Activated CD4-positive, alpha-beta T cell treated with anti-CD3 and anti-CD28 coated beads, Interleukin-2, amount 50 U/mL, for 16 hours (primary cell): Measurements from ENCODE around the gene MPHOSPH9.

Source experiments
- DNase-seq: peaks from one replicate; pipeline ENCODE4 v3.0.0-alpha.2; 2020

Gene MPHOSPH9

GRCh38 chr12:123148655-123149054, 84.3 kb downstream of the MPHOSPH9 start:
- no peak for DNase-seq

GRCh38 chr12:123148223-123148622, 84.7 kb downstream of the MPHOSPH9 start:
- no peak for DNase-seq

GRCh38 chr12:123145211-123145610, 87.7 kb downstream of the MPHOSPH9 start:
- DNase-seq, result no peak

DNA sequence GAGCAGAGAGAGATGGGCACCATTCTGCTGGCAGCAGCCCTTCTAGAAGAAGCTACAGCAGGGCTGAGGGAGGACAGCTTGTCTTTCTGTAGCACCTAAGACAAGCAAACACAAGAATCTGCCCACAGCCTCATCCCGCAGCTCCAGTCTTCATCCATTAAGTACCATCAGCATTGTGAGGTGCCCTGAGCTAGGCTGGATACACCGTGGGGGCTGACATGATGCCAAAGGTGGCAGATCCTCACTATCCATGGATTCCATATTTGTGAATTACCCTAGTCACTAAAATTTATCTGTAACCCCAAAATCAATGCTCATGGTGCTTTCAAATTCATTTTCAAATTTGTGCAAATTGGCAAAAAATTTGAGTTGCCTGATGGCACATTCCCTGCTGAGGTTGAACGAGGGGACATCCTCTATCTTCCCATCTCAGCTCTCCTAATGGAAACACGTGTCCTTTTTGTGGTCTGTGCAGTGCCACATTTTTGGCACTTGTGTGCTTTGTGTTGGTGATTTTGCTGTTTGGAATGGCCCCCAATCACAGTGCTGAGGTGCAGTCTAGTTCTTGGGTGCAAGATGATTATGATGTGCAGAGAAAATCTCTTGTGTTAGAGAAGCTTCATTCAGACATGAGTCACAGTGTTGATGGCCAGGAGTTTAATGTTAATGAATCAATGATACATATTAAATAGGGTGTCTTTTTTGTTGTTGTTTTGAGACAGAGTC, 89.0 kb downstream of the MPHOSPH9 start:
- no peak for DNase-seq

DNA sequence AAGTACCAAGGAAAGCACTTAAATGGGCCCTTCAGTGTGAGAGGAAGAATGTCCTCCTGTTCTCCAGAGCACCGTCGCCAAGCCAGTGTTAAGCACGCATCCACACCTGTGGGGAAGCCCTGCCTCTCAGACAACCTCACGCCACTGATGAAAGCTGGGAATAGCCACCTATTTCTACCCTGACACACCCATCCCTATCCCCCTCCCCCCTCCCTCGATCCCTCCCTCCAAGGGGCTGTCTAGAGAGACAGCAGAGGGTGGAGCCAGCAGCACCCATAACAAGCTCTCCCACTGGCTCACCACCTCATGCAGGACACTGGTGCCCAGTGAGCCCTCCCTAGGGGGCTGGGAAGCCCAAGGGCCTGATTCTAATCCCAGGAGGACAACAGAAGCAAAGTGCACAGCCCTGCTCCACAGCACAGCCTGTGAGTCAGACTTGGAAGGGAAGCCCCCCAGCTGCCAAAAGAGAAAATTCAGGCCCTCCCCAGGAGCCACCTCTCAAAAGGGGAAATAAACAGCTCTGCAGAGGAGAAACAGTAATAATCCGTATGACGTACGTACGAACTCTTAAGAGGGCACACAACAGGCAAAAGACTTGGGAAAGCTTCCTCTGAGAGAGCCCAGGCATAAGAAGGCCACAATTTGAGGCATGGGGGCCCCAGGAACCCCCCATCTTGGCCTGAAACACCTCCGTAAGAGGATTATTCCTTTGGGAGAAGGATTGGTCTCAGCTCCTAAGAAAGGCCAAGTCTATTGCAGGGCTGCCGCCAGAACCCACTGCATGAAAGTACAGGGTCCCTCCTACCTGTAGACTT, 89.8 kb downstream of the MPHOSPH9 start:
- no peak for DNase-seq

GRCh38 chr12:123142518-123142840, 90.5 kb downstream of the MPHOSPH9 start:
- DNase-seq, result no peak

GRCh38 chr12:123141615-123142517, 91.1 kb downstream of the MPHOSPH9 start:
- DNase-seq, result no peak

DNA sequence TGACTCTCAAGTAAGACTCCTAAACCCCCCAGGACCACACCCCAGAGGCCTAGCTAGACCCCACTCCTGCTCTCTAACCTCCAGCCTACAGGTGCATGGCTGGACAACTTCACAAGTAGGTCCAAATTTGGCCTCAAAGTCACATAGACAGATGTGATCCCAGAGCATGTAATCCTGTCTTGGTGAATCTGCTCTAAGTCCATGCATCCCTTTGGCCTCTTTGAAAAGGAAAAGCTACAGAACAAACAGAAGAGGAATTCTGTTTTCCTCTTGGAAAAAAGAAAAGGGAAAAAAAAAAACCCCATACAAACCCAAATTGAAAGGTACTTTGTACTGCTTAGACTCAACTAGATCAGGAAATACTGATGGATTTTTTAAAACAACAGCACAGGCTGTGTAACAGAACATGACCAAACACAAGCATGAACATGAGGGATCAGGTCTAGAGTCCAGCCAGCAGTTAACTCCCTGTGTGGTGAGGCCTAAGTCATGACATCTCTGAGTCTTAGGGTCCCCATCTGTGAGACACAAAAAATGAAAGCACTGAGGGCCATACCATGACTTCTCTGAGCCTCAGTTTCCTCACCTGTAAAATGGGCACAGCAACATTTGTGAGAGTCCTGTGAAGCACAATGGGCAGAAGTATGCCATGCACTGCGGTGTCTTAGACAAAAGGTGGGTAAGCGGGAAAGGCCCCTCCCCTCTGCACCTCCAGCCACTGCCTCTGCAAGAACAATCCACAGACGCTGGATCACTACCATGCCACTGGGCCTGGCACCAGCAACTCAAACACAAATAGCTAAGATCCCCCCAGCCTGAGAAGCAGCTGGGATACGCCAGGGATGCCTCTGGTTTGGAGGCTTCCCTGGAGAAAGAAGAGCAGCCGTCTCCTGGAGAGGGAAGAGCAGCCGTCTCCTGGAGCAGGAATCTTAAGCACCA, 92.0 kb downstream of the MPHOSPH9 start:
- DNase-seq, result no peak

DNA sequence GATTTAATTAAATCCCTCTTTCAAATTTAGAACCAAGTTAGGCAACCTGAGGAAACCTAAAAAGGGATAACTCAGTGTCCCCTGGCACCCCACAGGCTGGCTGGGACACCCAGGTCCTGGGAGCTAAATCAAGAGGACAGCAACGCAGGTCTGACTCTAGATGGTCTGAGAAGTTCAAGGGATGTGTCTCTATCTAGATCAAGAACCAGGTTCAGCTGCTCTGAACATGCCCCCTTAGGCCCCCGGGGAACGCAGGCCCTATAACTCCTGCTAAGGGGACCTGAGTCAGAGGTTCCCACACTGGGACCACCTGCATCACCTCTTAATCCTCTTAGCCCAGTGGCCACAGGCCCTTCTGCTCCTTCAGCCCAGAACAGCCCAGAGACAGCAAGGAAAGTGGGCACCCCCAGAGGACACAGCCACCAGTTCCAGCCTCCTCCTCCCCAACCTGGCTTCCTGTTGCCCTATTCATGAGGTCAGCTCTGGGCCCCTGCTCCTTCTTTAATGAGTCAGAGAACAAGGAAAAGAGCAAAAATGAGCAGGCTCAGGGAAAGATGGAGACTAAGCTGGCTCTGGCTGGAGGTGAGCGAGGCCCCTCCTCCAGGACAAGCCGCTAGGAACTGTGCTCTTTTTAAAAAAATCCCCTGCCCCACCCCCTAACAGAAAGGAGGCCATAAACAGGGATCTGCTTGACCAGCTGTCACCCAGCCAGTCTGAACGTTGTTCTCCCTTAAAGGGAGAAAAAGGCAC, 92.8 kb downstream of the MPHOSPH9 start:
- no peak for DNase-seq

DNA sequence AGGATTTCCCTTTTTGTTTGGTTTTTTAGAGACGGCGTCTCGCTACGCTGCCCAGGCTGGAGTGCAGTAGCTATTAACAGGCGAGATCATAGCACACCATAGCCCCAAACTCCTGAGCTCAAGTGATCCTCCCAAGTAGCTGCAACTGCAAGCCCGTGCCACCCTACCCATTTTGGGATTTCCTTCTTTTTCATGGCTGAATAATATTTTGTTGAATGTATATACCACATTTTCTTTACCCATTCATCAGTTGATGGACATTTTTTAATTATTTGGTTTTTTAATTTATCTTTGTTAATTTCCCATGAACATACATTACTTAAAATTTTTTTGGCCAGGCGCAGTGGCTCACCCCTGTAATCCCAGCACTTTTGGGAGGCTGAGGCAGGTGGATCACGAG, 97.3 kb downstream of the MPHOSPH9 start:
- no peak for DNase-seq

DNA sequence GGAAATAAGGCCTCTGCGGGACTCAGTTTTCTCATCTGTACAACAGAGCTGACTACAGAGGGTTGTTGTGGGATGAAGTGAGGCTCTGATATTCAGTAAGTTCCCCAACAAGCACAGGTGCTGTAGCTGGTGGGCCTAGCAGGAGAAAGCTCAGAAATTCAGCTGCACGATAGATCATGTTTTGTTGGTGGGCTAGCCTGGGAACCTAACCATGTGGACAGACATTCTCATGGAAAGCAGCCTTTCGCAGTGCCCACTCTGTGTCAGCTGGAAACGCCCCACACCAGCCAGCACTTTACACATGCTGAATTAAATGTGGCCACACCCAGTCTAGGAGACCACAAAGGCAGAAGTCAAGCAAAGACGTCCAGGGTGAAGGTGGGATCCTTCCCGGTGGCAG, 98.1 kb downstream of the MPHOSPH9 start:
- no peak for DNase-seq

- no peak for DNase-seq
Measured at GRCh38 chr12:123134271-123134671, 98.7 kb downstream of the MPHOSPH9 start.

- no peak for DNase-seq
Measured at GRCh38 chr12:123133701-123134100, 99.2 kb downstream of the MPHOSPH9 start.

DNA sequence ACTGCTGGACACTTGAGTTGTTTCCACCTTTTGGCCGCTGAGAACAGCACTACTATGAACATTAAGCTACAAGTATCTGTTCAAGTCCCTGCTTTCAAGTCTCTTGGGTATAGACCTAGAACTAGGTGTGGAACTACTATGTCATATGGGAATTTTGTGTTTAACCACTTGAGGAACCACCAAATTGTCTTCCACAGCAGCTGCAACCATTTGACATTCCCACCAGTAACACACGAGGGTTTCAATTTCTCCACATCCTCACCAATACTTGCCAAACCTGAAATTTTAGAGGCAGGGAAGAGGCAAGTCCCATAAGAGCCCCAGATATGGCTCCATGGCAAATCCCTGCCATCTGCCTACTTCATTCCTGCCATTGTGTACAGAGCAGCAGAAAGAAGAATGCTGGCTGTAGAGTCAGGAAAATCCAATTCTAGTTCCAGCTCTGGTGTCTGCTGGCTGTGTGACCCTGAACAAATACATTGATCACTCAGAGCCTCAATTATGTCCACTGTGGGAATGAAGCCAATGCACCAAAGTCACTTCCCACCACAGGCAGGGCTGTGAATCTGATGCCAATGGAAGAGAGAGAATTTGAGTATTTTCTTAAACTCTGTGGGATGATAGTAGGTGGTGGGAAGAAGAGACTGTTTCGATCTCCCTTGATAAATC, 99.9 kb downstream of the MPHOSPH9 start:
- no peak for DNase-seq

GRCh38 chr12:123131879-123132402, 101.0 kb downstream of the MPHOSPH9 start:
- no peak for DNase-seq

- no peak for DNase-seq
Measured at GRCh38 chr12:123131291-123131832, 101.6 kb downstream of the MPHOSPH9 start.

- no peak for DNase-seq
Measured at GRCh38 chr12:123129621-123130020, 103.3 kb downstream of the MPHOSPH9 start.

DNA sequence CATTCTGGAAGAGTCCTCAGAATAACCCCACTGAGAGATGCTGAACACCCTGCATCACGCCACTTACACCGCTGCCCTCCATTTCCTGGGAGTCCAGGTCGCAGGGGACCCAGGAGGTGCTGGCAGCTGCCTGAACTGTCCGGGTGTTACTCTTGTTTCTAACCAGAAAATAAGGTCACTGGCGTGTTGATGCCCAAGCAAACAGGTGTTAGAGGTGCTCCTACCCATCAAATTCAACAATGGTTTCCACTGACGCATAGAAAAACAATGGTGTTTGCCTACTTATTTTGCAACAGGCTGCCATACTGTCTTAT, 105.8 kb downstream of the MPHOSPH9 start:
- DNase-seq, result no peak

DNA sequence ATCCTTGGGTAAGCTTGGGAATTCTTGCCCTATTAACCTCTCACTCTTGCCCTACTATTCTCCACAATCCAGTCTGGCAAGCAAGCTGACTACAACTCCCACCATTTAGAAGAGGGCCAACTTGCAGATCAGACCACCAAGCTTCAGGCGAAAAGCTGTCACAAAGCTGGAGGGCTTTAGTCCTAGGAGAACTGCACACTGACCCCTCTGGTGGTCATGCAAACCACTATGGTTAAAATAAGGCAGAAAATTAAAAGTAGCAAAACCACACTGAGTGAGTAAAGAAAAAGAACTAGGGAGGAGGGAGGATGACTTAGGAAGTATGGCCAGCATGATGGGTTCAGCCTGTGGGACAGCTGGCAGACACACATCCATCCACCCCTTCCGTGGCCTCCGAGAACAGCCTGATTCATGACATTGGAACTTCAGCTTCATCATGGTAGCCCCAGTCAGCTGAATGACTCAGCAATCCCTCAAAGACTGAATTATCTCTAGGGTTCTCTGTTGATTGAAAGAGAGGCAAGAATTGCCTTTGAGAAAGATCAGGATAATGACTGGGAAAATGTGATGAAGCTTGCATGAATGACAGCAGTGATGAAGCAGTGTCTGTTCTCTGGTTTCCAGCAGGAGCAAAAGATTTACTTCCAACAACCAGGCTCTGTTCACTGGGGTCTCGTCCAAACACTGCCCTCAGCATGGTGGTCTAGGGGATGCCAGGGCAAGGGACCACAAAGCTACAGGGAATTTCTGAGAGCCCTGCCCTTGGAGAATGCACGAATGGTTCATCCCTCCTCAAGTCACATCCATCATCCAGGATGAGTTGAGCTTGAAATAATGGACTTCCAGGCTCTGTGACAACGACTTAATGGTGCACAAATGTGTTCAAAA, 106.4 kb downstream of the MPHOSPH9 start:
- no peak for DNase-seq

- no peak for DNase-seq
Measured at GRCh38 chr12:123122626-123123025, 110.3 kb downstream of the MPHOSPH9 start.
